Left lung (tissue), 10 donors: ENCODE data around the gene EHBP1. TPM values are rescaled to one million over a fixed set of nuclear protein-coding genes. Genes with fewer than 3 reads are reported as not detected.

ENCODE experiments used
- ATAC-seq: fragments of 200-7000 bp; cut with Tn5 transposase; one replicate; pipeline ENCODE4 v1.9.1; 2020; ENCODE audit warnings: moderate library complexity
- DNase-seq, 4 donors: peaks; one replicate each; pipeline ENCODE4 v3.0.0-alpha.2; 2013 to 2020
- H3K27ac ChIP-seq, 2 donors: fragments of 200-600 bp; sonication (generic) in 1 of 2; one replicate each; pipeline versions ENCODE4 v1.5.0 to v1.8.0; 2020 to 2021
- H3K27me3 ChIP-seq, 2 donors: fragments of 200-600 bp; sonication (generic) in 1 of 2; one replicate each; pipeline versions ENCODE4 v1.5.0 to v1.8.0; 2020 to 2021
- H3K36me3 ChIP-seq, 2 donors: fragments of 200-600 bp; sonication (generic) in 1 of 2; one replicate each; pipeline versions ENCODE4 v1.5.0 to v1.8.0; 2020 to 2021
- H3K4me1 ChIP-seq, 2 donors: fragments of 200-600 bp; one replicate each; pipeline ENCODE4 v1.8.0; 2021
- H3K4me3 ChIP-seq, 2 donors: fragments of 200-600 bp; sonication (generic) in 1 of 2; one replicate each; pipeline versions ENCODE4 v1.5.0 to v1.8.0; 2020 to 2021; ENCODE audit warnings: mild to moderate bottlenecking in 1 of 2
- H3K9me3 ChIP-seq, 2 donors: fragments of 200-600 bp; sonication (generic) in 1 of 2; one replicate each; pipeline versions ENCODE4 v1.5.0 to v1.8.0; 2020 to 2021
- intact Hi-C, 2 donors: fragments of 100-400 bp; cut with DNase I; formaldehyde crosslinking; loops; one replicate each; pipeline versions ENCODE4 v1.11.2 to v1.14.2; 2022
- polyA plus RNA-seq, 6 donors: library from polyadenylated mRNA; unstranded; fragments of 120-200 nt; gene quantifications; one replicate each; pipeline ENCODE4 v1.2.1, GENCODE V29; 2013; ENCODE audit not compliant: insufficient read length in 6 of 6
- total RNA-seq, 2 donors: library from RNA; stranded (reverse); fragmentation: NEBNext Ultra II Directional; extraction: Animal tissue kit (Norgen Biotek cat#: 25700); gene quantifications; one replicate each; pipeline ENCODE4 v1.2.1, GENCODE V29; 2021
- TF ChIP-seq, protein P1 (sequence below), 2 donors: fragments of 200-600 bp; sonication (generic) in 1 of 2; IDR thresholded peaks; one replicate each; pipeline versions ENCODE4 v1.5.0 to v1.8.0; 2021; ENCODE audit warnings: antibody characterized with exemption in 2 of 2
- donor health status: DM: no; HTN: yes; CAD: no.
- donor health status: DM: no; HTN: no; CAD: no.

Gene EHBP1
- total and polyA plus RNA-seq, 8 donors: 35.4 to 48.9 (median 38.9) TPM

DNA sequence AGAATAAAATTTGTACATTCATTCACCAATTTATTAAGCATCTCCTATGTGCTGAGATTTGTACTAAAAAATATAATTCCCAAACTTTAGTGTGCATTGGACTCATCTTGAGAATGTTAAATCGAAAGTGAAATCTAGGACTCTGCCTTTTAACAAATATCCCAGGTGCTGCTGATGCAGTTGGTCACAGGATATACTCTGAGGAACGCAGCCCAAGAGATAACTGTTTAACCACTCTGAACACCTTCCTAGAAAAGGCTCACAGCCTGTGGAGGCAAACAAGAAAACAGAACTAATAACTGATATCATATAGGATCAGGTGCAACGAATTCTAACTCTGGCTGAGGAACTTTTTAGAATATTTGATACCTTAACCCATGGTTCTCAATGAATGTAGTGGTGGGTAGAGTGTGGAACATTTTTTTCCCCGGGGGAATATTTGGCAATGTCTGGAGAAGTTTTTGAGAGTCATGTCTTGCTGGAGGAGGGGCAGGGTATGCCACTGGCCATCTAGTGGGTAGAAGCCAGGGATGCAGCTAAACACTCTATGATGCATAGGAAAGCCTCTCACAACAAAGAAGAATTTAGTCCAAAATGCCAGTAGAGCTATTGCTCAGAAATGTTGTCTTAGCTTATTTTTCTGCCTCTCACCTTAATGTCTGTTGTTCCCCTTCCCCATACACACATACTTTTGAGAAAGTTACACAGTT lies 96.5 kb downstream of the EHBP1 start:
- intact Hi-C loops: no loop called here
- Histone ChIP-seq H3K27ac (no peak overlapping the region), H3K9me3 (no peaks in the 10 kb centered on the region), H3K4me3 (no peak overlapping the region), H3K36me3 (peaks cover 0 to 3% of the 10 kb centered on the region in 2 donors), H3K4me1 (no peaks in the 10 kb centered on the region), H3K27me3 (no peaks in the 10 kb centered on the region)
- TF ChIP-seq, protein P1, sequence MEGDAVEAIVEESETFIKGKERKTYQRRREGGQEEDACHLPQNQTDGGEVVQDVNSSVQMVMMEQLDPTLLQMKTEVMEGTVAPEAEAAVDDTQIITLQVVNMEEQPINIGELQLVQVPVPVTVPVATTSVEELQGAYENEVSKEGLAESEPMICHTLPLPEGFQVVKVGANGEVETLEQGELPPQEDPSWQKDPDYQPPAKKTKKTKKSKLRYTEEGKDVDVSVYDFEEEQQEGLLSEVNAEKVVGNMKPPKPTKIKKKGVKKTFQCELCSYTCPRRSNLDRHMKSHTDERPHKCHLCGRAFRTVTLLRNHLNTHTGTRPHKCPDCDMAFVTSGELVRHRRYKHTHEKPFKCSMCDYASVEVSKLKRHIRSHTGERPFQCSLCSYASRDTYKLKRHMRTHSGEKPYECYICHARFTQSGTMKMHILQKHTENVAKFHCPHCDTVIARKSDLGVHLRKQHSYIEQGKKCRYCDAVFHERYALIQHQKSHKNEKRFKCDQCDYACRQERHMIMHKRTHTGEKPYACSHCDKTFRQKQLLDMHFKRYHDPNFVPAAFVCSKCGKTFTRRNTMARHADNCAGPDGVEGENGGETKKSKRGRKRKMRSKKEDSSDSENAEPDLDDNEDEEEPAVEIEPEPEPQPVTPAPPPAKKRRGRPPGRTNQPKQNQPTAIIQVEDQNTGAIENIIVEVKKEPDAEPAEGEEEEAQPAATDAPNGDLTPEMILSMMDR (IDR thresholded peaks at IDR 0.05): no peak
- ATAC-seq (no peak), DNase-seq (no peak)

DNA sequence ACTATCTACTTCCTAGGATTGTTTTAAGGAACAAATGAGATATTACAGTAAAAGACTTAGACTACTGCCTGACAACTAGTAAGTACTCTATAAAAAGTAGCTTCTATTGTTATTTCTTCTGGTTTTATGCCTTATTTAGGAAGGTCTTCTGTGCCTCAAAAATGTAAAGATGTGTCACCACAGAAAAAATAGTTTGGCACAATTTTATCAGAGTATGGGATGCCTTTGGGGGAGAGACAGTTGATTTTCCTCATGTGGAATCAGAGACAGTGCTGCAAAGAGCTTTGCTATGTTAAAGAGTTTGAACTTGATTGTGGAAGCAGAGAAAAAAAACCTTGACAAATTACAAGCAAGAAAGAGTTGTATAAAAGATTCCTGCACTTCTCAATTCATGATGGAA lies 98.4 kb downstream of the EHBP1 start:
- no peaks in the 10 kb centered on the region for H3K4me1 ChIP-seq
- peaks cover 0 to 4% of the 10 kb centered on the region in 2 donors for H3K9me3 ChIP-seq
- peaks cover 0 to 3% of the 10 kb centered on the region in 2 donors for H3K36me3 ChIP-seq
- intact Hi-C loops: no loop called here
- no peaks in the 10 kb centered on the region for H3K27me3 ChIP-seq
- ATAC-seq (no peak), DNase-seq (no peak)
- TF ChIP-seq, protein P1 (IDR thresholded peaks at IDR 0.05): no peak
- no peak overlapping the region for H3K4me3 ChIP-seq
- no peak overlapping the region for H3K27ac ChIP-seq

DNA sequence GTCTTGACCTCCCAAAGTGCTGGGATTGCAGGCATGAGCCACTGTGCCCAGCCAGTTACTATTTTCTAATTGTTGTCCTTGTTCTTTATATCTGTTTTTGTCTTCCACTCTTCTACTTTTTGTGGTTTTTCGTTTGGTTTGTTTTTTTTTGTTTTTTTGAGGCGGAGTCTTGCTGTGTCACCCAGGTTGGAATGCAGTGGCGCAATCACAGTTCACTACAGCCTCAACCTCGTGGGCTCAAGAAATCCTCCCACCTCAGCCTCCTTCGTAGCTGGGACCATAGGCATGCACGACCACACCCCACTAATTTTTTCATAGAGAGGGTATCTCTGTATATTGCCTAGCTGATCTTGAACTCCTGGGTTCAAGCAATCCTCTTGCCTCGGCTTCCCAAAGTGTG lies 100.7 kb downstream of the EHBP1 start:
- H3K27ac ChIP-seq: no peak overlapping the region
- H3K36me3 ChIP-seq: peaks cover 0 to 3% of the 10 kb centered on the region in 2 donors
- no peaks in the 10 kb centered on the region for H3K4me1 ChIP-seq
- DNase-seq: no peak
- ATAC-seq: no peak
- H3K4me3 ChIP-seq: no peak overlapping the region
- no peaks in the 10 kb centered on the region for H3K27me3 ChIP-seq
- H3K9me3 ChIP-seq: peaks cover 0 to 4% of the 10 kb centered on the region in 2 donors
- TF ChIP-seq, protein P1 (IDR thresholded peaks at IDR 0.05): no peak
- intact Hi-C loops: no loop called here

DNA sequence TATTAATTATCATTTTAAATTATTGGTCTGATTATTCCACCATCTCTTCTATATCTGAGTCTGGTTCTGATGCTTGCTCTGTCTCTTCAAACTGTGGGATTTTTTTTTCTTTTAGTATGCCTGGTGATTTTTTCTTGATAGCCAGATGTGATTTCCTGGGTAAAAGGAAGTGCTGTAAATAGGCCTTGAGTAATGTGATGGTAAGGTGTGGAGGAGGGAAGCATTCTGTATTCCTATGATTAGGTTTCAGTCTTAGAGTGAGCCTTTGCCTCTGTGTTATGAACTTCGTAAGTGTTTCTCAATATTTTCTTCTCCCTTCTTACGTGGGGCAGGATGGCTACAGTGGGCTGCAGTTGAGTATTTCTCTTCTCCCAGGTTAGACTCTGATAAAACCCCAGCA lies 103.0 kb downstream of the EHBP1 start:
- DNase-seq: no peak

DNA sequence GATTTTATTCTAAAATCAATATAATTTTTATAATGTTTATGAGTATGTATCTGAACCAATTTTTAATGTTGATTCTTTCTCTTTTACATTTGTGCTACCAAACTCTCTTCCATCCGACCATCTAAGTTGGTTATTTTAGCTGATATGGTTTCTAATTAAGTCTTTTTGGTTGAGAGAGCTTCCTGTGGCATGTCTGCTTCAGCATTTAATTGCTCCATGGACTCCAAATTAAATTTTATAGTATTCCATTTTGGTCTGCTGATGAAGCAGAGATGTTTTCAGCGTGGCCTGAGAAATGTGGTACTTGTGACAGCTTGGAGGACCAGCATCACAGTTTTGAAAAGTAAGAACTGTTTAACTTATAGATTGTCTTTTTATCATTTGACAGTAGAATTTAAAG lies 105.6 kb downstream of the EHBP1 start:
- peaks cover 0 to under 1% of the 10 kb centered on the region in 2 donors for H3K36me3 ChIP-seq
- no peaks in the 10 kb centered on the region for H3K4me1 ChIP-seq
- no peaks in the 10 kb centered on the region for H3K27me3 ChIP-seq
- intact Hi-C loops: no loop called here
- H3K9me3 ChIP-seq: peaks cover 0 to 4% of the 10 kb centered on the region in 2 donors
- DNase-seq (no peak), ATAC-seq (no peak)
- TF ChIP-seq, protein P1 (IDR thresholded peaks at IDR 0.05): no peak
- H3K27ac ChIP-seq: no peak overlapping the region
- H3K4me3 ChIP-seq: no peak overlapping the region

More for the DNA sequence above, 103.0 kb downstream of the EHBP1 start:
- Histone ChIP-seq H3K4me3 (no peak overlapping the region), H3K36me3 (peaks cover 0 to 3% of the 10 kb centered on the region in 2 donors), H3K27ac (no peak overlapping the region), H3K27me3 (no peaks in the 10 kb centered on the region), H3K9me3 (peaks cover 0 to 4% of the 10 kb centered on the region in 2 donors), H3K4me1 (no peaks in the 10 kb centered on the region)
- TF ChIP-seq, protein P1 (IDR thresholded peaks at IDR 0.05): no peak
- no peak for ATAC-seq
- intact Hi-C loops: no loop called here
